CD4-positive, alpha-beta T cell treated with Interleukin-21 for 1 hour (primary cell): ENCODE data around the gene MYADM.
"Not testable (repeated sequence)": the region's sequence is repeated elsewhere in the genome, so short reads cannot be mapped to it uniquely, and the experiment has no call there.

ENCODE experiments used
- DNase-seq: peaks from one replicate; pipeline ENCODE4 v3.0.0-alpha.2; 2020

Gene MYADM

GRCh38 chr19:53868892-53869804 is 1.5 kb downstream of the MYADM start:
- peak; percentile 95 for DNase-seq

GRCh38 chr19:53869805-53870484 is 2.3 kb downstream of the MYADM start:
- not testable (repeated sequence) for DNase-seq

- peak; percentile 46 for DNase-seq
Measured at GRCh38 chr19:53870485-53870844, 2.8 kb downstream of the MYADM start.

- DNase-seq = peak; percentile 46
Measured at GRCh38 chr19:53871454-53871853, 3.8 kb downstream of the MYADM start.

GRCh38 chr19:53872762-53873161 is 5.1 kb downstream of the MYADM start:
- DNase-seq = peak; percentile 33

DNA sequence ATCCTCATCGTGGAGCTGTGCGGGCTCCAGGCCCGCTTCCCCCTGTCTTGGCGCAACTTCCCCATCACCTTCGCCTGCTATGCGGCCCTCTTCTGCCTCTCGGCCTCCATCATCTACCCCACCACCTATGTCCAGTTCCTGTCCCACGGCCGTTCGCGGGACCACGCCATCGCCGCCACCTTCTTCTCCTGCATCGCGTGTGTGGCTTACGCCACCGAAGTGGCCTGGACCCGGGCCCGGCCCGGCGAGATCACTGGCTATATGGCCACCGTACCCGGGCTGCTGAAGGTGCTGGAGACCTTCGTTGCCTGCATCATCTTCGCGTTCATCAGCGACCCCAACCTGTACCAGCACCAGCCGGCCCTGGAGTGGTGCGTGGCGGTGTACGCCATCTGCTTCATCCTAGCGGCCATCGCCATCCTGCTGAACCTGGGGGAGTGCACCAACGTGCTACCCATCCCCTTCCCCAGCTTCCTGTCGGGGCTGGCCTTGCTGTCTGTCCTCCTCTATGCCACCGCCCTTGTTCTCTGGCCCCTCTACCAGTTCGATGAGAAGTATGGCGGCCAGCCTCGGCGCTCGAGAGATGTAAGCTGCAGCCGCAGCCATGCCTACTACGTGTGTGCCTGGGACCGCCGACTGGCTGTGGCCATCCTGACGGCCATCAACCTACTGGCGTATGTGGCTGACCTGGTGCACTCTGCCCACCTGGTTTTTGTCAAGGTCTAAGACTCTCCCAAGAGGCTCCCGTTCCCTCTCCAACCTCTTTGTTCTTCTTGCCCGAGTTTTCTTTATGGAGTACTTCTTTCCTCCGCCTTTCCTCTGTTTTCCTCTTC is 6.3 kb downstream of the MYADM start:
- DNase-seq = peak; percentile 49

GRCh38 chr19:53874606-53874990 is 6.9 kb downstream of the MYADM start:
- peak; percentile 45 for DNase-seq

DNA sequence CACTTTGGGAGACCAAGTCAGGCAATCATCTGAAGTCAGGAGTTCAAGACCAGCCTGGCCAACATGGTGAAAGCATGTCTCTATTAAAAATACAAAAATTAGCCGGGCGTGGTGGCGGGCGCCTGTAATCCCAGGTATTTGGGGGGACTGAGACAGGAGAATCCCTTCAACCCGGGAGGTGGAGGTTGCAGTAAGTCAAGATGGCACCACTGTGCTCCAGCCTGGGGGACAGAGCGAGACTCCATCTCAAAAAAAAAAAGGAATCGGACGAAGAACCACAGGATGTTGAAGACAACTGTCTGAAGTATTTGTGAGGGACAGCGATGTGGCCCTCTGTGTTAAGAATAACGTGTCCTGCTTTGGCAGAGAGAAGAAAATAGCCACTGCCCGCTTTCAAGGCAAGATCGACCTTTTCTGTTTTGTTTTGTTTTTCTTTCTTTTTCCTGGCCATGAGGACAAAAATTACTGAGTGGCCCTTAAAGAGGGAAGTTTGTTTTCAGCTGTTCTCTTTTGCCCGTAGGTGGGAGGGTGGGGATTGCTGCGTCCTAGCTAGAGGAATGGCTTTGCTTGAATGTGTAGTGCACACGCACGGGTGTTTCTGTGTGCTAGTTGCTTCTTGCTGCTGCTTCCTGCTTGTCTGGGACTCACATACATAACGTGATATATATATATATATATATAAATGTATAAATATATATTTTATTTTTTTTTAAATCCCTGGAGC is 8.1 kb downstream of the MYADM start:
- DNase-seq = peak; percentile 35

DNA sequence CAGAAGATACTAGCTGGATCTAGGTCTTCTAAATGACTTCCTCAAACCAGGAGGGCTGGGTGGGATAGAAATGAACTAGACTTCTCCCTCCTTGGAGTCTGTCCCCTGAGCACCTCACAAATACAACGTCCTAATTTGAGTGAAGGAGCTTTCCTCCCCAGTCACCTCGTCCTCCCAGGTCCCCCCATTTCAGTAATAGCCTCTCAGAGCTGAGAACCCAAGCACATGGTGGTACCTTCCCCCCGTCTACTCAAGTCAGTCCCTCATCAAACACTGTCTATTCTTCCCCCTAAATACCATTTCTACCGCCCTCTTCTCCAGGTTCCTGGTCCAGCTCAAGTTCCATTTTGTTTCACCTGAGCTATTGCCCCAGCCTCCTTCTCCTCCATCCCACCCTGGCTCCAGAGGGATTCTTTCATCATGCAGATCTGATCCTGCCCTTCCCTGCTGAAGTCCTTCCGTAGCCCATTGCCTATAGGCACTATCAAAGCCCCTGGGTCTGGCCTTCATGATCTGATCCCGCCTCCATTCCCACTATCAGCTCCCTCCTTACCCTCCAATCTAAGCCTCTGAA is 9.1 kb downstream of the MYADM start:
- DNase-seq = peak; percentile 50

- DNase-seq = peak; percentile 81
Measured at GRCh38 chr19:53877361-53877766, 9.7 kb downstream of the MYADM start.

- peak; percentile 42 for DNase-seq
Measured at GRCh38 chr19:53878776-53879139, 11.1 kb downstream of the MYADM start.

- DNase-seq = peak; percentile 88
Measured at GRCh38 chr19:53879140-53880081, 11.7 kb downstream of the MYADM start.

DNA sequence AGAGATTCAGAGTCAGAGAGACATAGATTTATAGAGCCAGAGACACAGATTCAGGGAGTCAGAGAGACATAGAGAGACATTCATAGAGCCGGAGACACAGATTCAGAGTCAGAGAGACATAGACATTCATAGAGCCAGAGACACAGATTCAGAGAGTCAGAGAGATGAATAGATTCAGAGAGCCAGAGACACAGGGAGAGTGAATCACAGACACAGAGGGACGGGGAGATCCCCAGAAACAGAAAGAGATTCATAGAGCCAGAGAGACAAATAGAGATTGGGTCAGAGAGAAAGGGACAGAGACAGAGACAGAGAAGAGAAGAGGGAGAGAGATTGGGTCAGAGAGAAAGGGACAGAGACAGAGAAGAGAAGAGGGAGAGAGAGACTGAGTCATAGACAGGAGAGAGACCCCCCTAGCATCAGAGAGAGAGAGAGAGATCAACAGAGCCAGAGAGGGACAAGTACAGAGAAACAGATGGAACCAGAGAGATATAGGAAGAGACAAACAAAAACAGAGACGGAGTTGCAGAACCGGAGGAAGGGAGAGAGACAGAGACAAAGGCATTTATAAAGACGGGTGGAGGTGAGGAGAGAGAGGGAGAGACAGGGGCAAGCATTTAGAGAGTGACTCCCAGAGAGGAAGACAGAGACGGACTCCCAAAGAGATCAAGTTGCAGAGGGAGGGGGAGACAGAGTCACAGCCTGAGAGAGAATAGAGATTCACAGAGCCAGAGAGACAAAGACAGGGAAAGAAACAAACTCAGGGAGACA is 13.2 kb downstream of the MYADM start:
- DNase-seq = no peak

DNA sequence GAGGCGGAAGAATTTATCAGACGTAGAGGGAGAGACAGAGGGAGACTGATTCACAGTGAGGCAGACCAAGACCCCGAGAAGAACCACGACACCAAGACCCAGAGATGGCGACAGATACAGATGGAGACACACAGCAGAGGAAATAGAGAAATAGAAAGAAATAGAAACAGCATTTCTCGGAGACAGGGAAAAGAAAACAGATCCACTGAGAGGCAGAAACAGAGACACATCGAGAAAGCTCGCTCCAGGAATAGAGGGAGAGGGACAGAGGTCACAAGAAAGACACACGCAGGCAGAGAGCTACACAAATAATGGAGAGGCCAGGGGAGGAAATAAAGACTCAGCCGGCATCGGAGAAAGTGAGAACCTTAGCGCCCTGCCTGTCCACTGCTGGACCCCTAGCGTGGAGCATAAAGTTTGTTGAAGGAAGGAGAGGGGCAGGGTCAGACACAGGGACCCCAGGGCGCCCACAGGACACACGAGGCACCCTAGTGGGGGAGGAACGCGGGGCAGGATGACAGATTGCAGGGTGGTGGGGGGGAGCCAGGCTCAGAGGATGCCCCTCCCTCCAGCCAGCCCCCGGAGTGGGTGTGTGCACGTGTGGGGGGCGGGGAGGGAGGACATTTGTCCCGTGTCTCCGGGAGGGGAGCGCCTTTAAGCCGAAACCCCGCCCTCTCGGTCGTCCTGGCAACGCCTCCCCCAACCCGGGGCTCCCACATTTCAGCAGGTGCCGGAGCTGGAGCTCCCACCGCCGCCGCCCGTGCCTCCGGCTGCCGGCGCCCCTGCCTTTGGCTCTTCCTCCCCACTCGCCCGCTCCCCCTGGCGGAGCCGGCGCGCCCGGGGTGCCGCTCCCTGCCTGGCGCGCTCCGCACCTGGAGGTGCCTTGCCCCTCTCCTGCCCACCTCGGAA is 14.1 kb downstream of the MYADM start, which contains the start of gene PRKCG:
Gene PRKCG (plus strand): TSS at position 716 of the 909 bp plus-strand sequence. CDS start 298 bp downstream, outside the sequence.
- peak; percentile 76 for DNase-seq

DNA sequence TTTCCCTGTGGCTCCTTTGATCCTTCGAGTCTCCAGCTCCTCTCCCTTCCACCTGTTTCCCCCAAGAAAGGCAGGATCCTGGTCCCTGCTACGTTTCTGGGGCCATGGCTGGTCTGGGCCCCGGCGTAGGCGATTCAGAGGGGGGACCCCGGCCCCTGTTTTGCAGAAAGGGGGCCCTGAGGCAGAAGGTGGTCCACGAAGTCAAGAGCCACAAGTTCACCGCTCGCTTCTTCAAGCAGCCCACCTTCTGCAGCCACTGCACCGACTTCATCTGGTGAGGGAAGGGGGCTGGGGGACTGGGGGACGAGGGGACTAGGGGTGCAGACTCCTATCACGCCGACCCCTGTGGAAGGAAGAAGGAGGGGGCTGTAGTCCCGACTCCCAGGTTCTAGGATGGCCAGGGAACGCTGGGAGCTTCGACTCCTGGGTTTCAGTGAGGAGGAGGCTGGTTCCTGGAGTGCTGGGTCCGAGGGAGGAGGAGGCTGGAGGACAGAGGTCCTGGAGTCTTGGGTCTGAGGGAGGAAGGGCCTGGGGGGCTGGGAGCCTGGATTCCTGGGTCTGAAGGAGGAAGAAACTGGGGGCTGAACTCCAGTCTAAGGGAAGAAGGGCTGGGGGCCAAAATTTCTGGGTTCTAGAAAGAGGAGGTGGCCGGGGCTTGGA is 14.8 kb downstream of the MYADM start:
- DNase-seq = no peak

DNA sequence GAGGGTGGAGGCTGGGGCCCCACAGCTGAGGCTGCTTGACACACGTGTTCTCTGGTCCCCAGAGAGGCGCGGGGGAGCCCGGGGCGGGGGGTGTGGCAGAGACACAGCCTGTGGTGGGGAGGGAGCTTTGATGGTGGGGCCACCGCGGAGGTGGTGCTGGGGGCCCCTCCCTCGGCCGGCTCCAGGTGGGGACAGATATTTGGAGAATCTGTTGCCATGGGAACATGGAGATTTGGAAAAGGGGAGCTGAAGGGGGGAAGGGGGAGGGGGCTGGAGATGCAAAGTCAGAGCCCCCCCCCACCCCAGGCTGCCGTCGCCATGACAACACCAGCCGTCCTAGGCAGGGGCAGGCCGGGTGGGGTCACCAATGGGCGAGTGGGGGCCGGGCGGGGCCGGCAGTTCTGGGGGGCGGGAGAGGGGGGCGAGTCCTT is 15.6 kb downstream of the MYADM start:
- peak; percentile 52 for DNase-seq

DNA sequence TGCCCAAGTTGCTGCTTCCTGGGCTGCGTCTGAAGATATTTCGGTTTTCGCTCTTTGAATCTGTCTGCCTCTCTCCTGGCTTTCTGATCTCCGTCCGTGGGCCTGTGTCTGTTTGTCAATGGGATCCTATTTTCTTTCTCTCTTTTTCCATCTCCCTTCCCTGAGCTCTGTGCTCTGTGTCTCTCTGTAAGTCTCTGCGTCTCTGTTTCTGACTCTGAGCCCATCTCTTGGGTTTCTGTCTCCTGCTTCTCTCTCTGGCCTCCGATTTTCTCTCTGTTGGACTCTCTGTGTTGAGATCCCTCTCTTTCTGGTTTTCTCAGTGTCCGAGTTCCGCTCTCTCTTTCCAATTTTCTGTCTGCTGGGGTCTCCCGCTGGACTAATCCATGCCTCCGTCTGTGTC is 16.1 kb downstream of the MYADM start:
- no peak for DNase-seq

GRCh38 chr19:53884256-53884655 is 16.6 kb downstream of the MYADM start:
- DNase-seq = no peak
